ENCODE data around the gene BRICD5. TPM values are rescaled to one million over a fixed set of nuclear protein-coding genes. Genes with fewer than 3 reads are reported as not detected.
A peak's percentile ranks its signal among the peaks of the same experiment; 100 is the strongest.

Gene BRICD5
- total RNA-seq, 4 donors from 2014 or later: 0.72 to 10.3 (median 3.5) TPM

- Histone ChIP-seq H3K9me3 (no peaks in the 10 kb centered on the region), H3K36me3 (peaks cover 0 to 43% of the 10 kb centered on the region in 2 donors), H3K27me3 (peaks cover 12% of the 10 kb centered on the region), H3K4me1 (peaks cover 0 to 6% (median 0%) of the 10 kb centered on the region in 3 donors), H3K4me3 (no peak overlapping the region), H3K27ac (no peak overlapping the region)
- TF ChIP-seq EP300 (IDR thresholded peaks at IDR 0.05) (no peak), CTCF (IDR thresholded peaks at IDR 0.05) (no peak), POLR2AphosphoS5 (IDR thresholded peaks at IDR 0.05) (no peak), POLR2A (IDR thresholded peaks at IDR 0.05) (no peak)
- peak; percentile 8 for ATAC-seq
- no CpG with 5 or more reads among the region's 50 CpGs for WGBS, 2 donors (ENCODE audit: low coverage in 1 of 2)
These were observed 31.6 kb downstream of the BRICD5 start for GRCh38 chr16:2179107-2179501.

GRCh38 chr16:2178321-2179106 is 32.1 kb downstream of the BRICD5 start:
- no peaks in the 10 kb centered on the region for H3K9me3 ChIP-seq
- no peak overlapping the region for H3K4me3 ChIP-seq
- H3K27ac ChIP-seq: no peak overlapping the region
- ATAC-seq: peak; percentile 39
- peaks cover 0 to 6% (median 0%) of the 10 kb centered on the region in 3 donors for H3K4me1 ChIP-seq
- TF ChIP-seq EP300 (IDR thresholded peaks at IDR 0.05) (no peak), POLR2A (IDR thresholded peaks at IDR 0.05) (peak in 1 of 2 donors; percentile 9), CTCF (IDR thresholded peaks at IDR 0.05) (no peak), POLR2AphosphoS5 (IDR thresholded peaks at IDR 0.05) (no peak)
- H3K27me3 ChIP-seq: peaks cover 12% of the 10 kb centered on the region
- H3K36me3 ChIP-seq: peaks cover 0 to 49% of the 10 kb centered on the region in 2 donors
- 73% methylated on average over 3 of the region's 106 CpGs; no CpG with 5 or more reads in 1 of the 2 donors for WGBS, 2 donors (ENCODE audit: low coverage in 1 of 2)

GRCh38 chr16:2177561-2177960 is 33.1 kb downstream of the BRICD5 start:
- no peak for ATAC-seq
- Histone ChIP-seq H3K4me1 (peaks cover 0 to 6% (median 0%) of the 10 kb centered on the region in 3 donors), H3K9me3 (no peaks in the 10 kb centered on the region), H3K27me3 (peaks cover 12% of the 10 kb centered on the region), H3K4me3 (no peak overlapping the region), H3K36me3 (peaks cover 0 to 58% of the 10 kb centered on the region in 2 donors), H3K27ac (no peak overlapping the region)
- WGBS, 2 donors (ENCODE audit: low coverage in 1 of 2): 92 to 100% methylated on average over 1 to 7 of the region's 20 CpGs
- TF ChIP-seq CTCF (IDR thresholded peaks at IDR 0.05) (no peak), POLR2AphosphoS5 (IDR thresholded peaks at IDR 0.05) (no peak), POLR2A (IDR thresholded peaks at IDR 0.05) (no peak)

- no peak for ATAC-seq
- Histone ChIP-seq H3K9me3 (no peaks in the 10 kb centered on the region), H3K27me3 (peaks cover 12% of the 10 kb centered on the region), H3K4me1 (peaks cover 0 to 6% (median 0%) of the 10 kb centered on the region in 3 donors), H3K4me3 (no peak overlapping the region), H3K36me3 (peaks cover 0 to 63% of the 10 kb centered on the region in 2 donors), H3K27ac (no peak overlapping the region)
- WGBS, 2 donors (ENCODE audit: low coverage in 1 of 2): 100% methylated on average over 1 of the region's 18 CpGs; no CpG with 5 or more reads in 1 of the 2 donors
- no peak for TF ChIP-seq EP300 (IDR thresholded peaks at IDR 0.05)
- no peak for TF ChIP-seq CTCF (IDR thresholded peaks at IDR 0.05)
- no peak for TF ChIP-seq POLR2A (IDR thresholded peaks at IDR 0.05)
- TF ChIP-seq POLR2AphosphoS5 (IDR thresholded peaks at IDR 0.05): no peak
These were observed 33.6 kb downstream of the BRICD5 start for GRCh38 chr16:2177101-2177500.

- peaks cover 12% of the 10 kb centered on the region for H3K27me3 ChIP-seq
- peaks cover 0 to 6% (median 0%) of the 10 kb centered on the region in 3 donors for H3K4me1 ChIP-seq
- no CpG with 5 or more reads among the region's 23 CpGs for WGBS, 2 donors (ENCODE audit: low coverage in 1 of 2)
- H3K36me3 ChIP-seq: peaks cover 0 to 73% of the 10 kb centered on the region in 2 donors
- H3K4me3 ChIP-seq: no peak overlapping the region
- no peak for ATAC-seq
- no peak overlapping the region for H3K27ac ChIP-seq
- no peak for TF ChIP-seq POLR2AphosphoS5 (IDR thresholded peaks at IDR 0.05)
- TF ChIP-seq EP300 (IDR thresholded peaks at IDR 0.05): no peak
- TF ChIP-seq POLR2A (IDR thresholded peaks at IDR 0.05): no peak
- TF ChIP-seq CTCF (IDR thresholded peaks at IDR 0.05): no peak
- no peaks in the 10 kb centered on the region for H3K9me3 ChIP-seq
These were observed 34.6 kb downstream of the BRICD5 start for GRCh38 chr16:2176047-2176446.

Data from gastroesophageal sphincter (tissue), 4 donors.